ENCODE data around the gene SEC14L5. TPM values are rescaled to one million over a fixed set of nuclear protein-coding genes. Genes with fewer than 3 reads are reported as not detected.

The SEC14L5 gene
- total and polyA plus RNA-seq, 10 of the 15 experiments (the other 5 are each of a cell fraction or from before 2014, with no cell fraction given) = 0.01 TPM; not detected in 9

DNA sequence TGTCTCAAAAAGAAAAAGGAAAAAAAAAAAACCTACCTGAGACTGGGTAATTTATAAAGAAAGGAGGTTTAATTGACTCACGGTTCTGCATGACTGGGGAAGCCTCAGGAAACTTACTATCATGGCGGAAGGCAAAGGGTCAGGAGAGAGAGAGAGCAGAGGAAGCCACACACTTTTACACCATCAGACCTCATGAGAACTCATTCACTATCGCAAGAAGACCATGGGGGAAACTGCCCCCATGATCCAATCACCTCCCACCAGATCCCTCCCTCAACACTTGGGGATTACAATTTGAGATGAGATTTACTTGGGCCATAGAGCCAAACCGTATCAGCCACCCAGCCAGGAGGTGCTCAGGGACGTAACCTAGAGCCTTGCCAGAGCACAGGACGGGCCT lies 54.8 kb downstream of the SEC14L5 start:
- RAD21 ChIA-PET (ENCODE audit: unreplicated experiment) = no interaction called here
- TF ChIP-seq HCFC1 (IDR thresholded peaks at IDR 0.05; ENCODE audit: low read length) (no peak), TARDBP (IDR thresholded peaks at IDR 0.05; ENCODE audit: borderline replicate concordance) (no peak), BHLHE40 (IDR thresholded peaks at IDR 0.05; ENCODE audit: borderline replicate concordance in 1 of 2, low read depth in 2 of 2, low read length in 1 of 2) (no peak), GATAD2B (conservative IDR thresholded peaks at IDR 0.05; ENCODE audit: low read depth) (no peak), POLR2AphosphoS5 (IDR thresholded peaks at IDR 0.05; ENCODE audit: low read length) (no peak), BMI1 (IDR thresholded peaks at IDR 0.05; ENCODE audit: borderline replicate concordance) (no peak), ETV6 (conservative IDR thresholded peaks at IDR 0.05 in 1 of 2, IDR thresholded peaks at IDR 0.05 in 1 of 2; ENCODE audit: borderline replicate concordance in 1 of 2, low read depth in 1 of 2) (no peak), POU2F2 (IDR thresholded peaks at IDR 0.05; ENCODE audit: borderline replicate concordance, low read depth, low read length) (no peak), NR2C2 (IDR thresholded peaks at IDR 0.05; ENCODE audit: borderline replicate concordance, control insufficient read depth, insufficient read length, low read depth) (no peak), POLR2A (IDR thresholded peaks at IDR 0.05; ENCODE audit: low read depth, low read length) (no peak), TCF3 (IDR thresholded peaks at IDR 0.05; ENCODE audit: borderline replicate concordance, insufficient read depth, low read depth, low read length) (no peak), TCF12 (IDR thresholded peaks at IDR 0.05; ENCODE audit: low read depth, low read length) (no peak), RB1 (IDR thresholded peaks at IDR 0.05; ENCODE audit: borderline replicate concordance) (no peak)
- TF ChIP-seq, protein P1, sequence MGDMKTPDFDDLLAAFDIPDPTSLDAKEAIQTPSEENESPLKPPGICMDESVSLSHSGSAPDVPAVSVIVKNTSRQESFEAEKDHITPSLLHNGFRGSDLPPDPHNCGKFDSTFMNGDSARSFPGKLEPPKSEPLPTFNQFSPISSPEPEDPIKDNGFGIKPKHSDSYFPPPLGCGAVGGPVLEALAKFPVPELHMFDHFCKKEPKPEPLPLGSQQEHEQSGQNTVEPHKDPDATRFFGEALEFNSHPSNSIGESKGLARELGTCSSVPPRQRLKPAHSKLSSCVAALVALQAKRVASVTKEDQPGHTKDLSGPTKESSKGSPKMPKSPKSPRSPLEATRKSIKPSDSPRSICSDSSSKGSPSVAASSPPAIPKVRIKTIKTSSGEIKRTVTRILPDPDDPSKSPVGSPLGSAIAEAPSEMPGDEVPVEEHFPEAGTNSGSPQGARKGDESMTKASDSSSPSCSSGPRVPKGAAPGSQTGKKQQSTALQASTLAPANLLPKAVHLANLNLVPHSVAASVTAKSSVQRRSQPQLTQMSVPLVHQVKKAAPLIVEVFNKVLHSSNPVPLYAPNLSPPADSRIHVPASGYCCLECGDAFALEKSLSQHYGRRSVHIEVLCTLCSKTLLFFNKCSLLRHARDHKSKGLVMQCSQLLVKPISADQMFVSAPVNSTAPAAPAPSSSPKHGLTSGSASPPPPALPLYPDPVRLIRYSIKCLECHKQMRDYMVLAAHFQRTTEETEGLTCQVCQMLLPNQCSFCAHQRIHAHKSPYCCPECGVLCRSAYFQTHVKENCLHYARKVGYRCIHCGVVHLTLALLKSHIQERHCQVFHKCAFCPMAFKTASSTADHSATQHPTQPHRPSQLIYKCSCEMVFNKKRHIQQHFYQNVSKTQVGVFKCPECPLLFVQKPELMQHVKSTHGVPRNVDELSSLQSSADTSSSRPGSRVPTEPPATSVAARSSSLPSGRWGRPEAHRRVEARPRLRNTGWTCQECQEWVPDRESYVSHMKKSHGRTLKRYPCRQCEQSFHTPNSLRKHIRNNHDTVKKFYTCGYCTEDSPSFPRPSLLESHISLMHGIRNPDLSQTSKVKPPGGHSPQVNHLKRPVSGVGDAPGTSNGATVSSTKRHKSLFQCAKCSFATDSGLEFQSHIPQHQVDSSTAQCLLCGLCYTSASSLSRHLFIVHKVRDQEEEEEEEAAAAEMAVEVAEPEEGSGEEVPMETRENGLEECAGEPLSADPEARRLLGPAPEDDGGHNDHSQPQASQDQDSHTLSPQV (IDR thresholded peaks at IDR 0.05) = no peak
- TF ChIP-seq, protein P2, sequence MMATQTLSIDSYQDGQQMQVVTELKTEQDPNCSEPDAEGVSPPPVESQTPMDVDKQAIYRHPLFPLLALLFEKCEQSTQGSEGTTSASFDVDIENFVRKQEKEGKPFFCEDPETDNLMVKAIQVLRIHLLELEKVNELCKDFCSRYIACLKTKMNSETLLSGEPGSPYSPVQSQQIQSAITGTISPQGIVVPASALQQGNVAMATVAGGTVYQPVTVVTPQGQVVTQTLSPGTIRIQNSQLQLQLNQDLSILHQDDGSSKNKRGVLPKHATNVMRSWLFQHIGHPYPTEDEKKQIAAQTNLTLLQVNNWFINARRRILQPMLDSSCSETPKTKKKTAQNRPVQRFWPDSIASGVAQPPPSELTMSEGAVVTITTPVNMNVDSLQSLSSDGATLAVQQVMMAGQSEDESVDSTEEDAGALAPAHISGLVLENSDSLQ (IDR thresholded peaks at IDR 0.05) = no peak
- TF ChIP-seq, protein P3, sequence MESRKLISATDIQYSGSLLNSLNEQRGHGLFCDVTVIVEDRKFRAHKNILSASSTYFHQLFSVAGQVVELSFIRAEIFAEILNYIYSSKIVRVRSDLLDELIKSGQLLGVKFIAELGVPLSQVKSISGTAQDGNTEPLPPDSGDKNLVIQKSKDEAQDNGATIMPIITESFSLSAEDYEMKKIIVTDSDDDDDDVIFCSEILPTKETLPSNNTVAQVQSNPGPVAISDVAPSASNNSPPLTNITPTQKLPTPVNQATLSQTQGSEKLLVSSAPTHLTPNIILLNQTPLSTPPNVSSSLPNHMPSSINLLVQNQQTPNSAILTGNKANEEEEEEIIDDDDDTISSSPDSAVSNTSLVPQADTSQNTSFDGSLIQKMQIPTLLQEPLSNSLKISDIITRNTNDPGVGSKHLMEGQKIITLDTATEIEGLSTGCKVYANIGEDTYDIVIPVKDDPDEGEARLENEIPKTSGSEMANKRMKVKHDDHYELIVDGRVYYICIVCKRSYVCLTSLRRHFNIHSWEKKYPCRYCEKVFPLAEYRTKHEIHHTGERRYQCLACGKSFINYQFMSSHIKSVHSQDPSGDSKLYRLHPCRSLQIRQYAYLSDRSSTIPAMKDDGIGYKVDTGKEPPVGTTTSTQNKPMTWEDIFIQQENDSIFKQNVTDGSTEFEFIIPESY (IDR thresholded peaks at IDR 0.05) = no peak
- TF ChIP-seq, protein P4, sequence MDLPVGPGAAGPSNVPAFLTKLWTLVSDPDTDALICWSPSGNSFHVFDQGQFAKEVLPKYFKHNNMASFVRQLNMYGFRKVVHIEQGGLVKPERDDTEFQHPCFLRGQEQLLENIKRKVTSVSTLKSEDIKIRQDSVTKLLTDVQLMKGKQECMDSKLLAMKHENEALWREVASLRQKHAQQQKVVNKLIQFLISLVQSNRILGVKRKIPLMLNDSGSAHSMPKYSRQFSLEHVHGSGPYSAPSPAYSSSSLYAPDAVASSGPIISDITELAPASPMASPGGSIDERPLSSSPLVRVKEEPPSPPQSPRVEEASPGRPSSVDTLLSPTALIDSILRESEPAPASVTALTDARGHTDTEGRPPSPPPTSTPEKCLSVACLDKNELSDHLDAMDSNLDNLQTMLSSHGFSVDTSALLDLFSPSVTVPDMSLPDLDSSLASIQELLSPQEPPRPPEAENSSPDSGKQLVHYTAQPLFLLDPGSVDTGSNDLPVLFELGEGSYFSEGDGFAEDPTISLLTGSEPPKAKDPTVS (IDR thresholded peaks at IDR 0.05; ENCODE audit: low read depth, low read length) = no peak
- H3K4me1 ChIP-seq (ENCODE audit: control insufficient read depth, insufficient read depth, low read length) = no peaks in the 10 kb centered on the region
- H3K36me3 ChIP-seq (ENCODE audit: control insufficient read depth in 2 of 2, insufficient read depth in 2 of 2, low read length in 1 of 2) = no peaks in the 10 kb centered on the region
- no peak overlapping the region for H3K9ac ChIP-seq (ENCODE audit: control insufficient read depth, insufficient read depth, low read length)
- WGBS (ENCODE audit: insufficient coverage, insufficient replicate concordance, low lambda C conversion rate, missing lambda C conversion rate) = 12% methylated on average over 6 of the region's 6 CpGs
- intact Hi-C loops (cut with micrococcal nuclease; ENCODE audit: unreplicated experiment) (no loop called here), in situ Hi-C loops (cut with MboI) (no loop called here)
- SMC1A ChIA-PET (ENCODE audit: uncharacterized antibody, unreplicated experiment) = interaction anchor here (0.8 kb wide), 1 partner anchor 80 kb away, joined by 3 read pairs; no protein-coding TSS in a partner anchor
- CTCF ChIA-PET = no interaction called here
- no peak for DNase-seq (ENCODE audit: low read depth, low spot score)
- ATAC-seq = no peak
- H2AFZ ChIP-seq (ENCODE audit: control insufficient read depth, low read depth, low read length) = no peak overlapping the region
- no TSS peak for BruUV-seq (replicated peaks)
- no peaks in the 10 kb centered on the region for H4K20me1 ChIP-seq (ENCODE audit: control insufficient read depth, insufficient read depth)
- H3K27ac ChIP-seq (ENCODE audit: control insufficient read depth, insufficient read depth) = no peak overlapping the region
- POLR2A ChIA-PET = interaction anchor here (0.7 kb wide), 1 partner anchor 8 kb away, joined by 4 read pairs; no protein-coding TSS in a partner anchor
- no peaks in the 10 kb centered on the region for H3K79me2 ChIP-seq (ENCODE audit: control insufficient read depth, insufficient read depth, low read length)
- H3K4me3 ChIP-seq = no peak overlapping the region
- FAIRE-seq = no peak
- no peaks in the 10 kb centered on the region; a peak in 1 of 4 replicates for H3K27me3 ChIP-seq (replicated peaks in 1 of 2; ENCODE audit: control insufficient read depth in 2 of 2, insufficient read depth in 2 of 2, low read length in 1 of 2)
- no peak overlapping the region for H3K4me2 ChIP-seq (ENCODE audit: control insufficient read depth, insufficient read depth)
- no peaks in the 10 kb centered on the region for H3K9me3 ChIP-seq (replicated peaks; ENCODE audit: control insufficient read depth, insufficient read depth, low read length)

Data from GM12878 (cell line).